COR-L47 (cell line): ENCODE measurements around the gene AVL9.
"Not testable (repeated sequence)": the region's sequence is repeated elsewhere in the genome, so short reads cannot be mapped to it uniquely, and the experiment has no call there.

Experiments used
- DNase-seq: peaks from one replicate; lab custom pipeline; 2025; lab: John Stamatoyannopoulos, UW

The AVL9 gene

DNA sequence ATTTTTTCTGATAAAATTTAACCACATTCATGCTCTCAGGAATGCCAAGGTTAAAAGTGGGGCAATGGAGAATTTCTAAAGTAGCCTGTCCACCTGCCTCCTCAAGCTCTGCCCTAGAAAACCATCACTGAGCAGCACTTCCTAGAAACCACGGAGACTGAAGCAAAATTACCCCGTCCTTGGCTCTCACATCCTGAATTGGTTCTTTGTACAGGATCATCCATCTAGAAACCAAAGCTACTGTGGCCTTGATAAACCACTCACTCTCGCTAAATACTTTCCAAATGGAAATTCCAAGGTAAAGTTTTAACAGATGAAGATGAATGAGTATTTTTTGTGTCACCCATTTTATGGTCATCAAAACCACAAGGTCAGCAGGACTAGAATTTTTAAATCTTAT lies 96.6 kb downstream of the AVL9 start:
- DNase-seq, result no peak

- no peak for DNase-seq
Observed at GRCh38 chr7:32592701-32593100, 97.4 kb downstream of the AVL9 start.

DNA sequence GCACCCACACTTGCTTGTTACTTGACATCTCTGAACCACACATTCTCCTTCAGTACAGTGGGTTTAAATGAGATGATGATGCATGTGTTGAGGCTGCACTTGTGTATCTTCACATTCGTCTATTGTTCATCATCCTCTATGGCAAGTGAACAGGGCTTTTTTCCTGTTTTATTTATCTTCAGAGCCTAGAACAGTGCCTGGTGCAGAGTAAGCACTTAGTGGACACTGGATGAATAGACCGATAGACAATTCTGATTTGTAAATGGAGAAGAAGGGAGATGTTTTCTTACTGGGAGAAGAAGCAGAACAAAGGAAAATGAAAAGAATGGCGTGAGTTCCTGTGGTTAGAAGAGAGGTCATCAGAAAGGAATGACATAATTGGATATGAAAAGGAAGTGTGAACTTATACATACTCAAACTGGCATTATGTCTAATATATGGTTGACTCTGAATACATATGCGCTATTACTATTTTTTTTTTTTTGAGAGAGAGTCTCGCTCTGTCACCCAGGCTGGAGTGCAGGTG lies 99.7 kb downstream of the AVL9 start:
- no peak for DNase-seq

DNA sequence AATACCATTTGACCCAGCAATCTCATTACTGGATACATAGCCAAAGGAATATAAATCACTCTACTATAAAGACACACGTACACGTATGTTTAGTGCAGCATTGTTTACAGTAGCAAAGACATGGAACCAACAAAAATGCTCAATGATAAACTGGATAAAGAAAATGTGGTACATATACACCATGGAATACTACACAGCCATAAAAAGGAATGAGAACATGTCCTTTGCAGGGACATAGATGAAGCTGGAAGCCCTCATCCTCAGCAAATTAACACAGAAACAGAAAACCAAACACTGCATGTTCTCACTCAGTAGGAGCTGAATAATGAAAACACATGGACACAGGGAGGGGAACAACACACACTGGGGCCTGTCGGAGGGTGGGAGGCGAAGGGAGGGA lies 105.9 kb downstream of the AVL9 start:
- not testable (repeated sequence) for DNase-seq

DNA sequence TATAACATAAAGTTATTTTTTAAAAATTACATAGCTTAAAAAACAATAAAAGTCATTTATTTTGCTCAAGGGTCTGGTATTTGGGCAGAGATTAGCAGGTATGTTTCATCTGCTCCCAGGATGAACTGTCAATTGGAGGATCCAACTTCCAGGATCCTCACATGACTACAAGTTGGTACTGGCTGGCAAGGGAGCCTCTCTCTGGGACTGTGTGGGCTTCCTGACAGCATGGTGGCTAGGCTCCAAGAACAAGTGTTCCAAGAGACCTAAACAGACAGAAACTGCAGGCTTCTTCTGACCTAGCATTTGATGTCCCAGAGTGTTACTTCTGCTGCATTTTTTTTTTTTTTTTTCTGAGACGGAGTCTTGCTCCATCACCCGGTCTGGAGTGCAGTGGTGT lies 107.2 kb downstream of the AVL9 start:
- DNase-seq, result no peak

DNA sequence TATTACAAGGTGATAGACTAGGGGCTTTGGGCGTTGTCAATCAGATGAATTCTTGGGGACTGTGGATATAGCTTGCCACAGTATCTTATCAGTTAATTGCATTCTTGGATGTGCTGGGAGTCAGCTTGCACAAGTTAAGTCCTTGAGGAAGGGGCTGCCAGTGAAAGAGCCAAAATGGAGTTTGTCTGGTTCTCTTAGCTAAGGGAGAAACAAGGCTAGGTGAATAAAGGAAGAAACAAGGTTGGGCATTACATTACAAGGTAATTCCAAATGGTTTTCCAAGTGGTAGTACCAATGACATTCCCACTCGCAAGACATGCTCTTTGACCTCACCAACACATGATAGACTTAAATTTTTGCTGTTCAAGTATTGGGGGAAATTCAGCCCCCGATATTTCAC lies 108.2 kb downstream of the AVL9 start:
- not testable (repeated sequence) for DNase-seq

DNA sequence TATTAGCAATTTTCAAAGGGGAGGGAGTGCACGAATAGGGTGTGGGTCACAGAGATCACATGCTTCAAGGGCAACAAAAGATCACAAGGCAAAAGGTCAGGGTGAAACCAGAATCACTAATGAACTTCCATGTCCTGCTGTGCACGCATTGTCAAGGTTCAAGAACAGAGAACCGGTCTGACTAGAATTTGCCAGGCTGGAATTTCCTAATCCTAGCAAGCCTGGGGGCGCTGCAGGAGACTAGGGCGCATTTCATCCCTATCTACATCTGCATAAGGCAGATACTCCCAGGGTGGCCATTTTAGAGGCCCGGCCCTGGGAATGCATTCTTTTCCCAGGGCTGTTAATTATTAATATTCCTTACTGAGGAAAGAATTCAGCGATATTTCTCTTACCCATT lies 108.8 kb downstream of the AVL9 start:
- DNase-seq, result not testable (repeated sequence)

DNA sequence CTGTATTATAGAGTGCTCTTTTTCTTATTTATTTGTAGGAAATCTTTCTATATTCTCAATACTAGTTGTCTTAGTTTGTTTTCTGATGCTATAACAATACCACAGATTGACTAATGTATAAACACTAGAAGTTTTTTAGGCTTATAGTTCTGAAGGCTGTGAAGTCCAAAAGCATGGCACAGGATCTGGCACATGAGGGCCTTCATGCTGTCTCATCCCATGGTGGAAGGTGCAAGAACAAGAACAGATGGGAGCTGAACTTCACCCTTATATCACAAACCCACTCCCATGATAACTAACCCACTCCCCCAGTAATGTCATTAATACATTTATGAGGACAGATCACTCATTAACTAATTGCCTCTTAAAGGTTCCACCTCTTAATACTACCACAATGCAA lies 109.7 kb downstream of the AVL9 start:
- no peak for DNase-seq

GRCh38 chr7:32609463-32609862 lies 114.2 kb downstream of the AVL9 start:
- no peak for DNase-seq

- no peak for DNase-seq
Observed at GRCh38 chr7:32611201-32612099, 116.2 kb downstream of the AVL9 start.

- DNase-seq, result no peak
Observed at GRCh38 chr7:32616625-32617024, 121.3 kb downstream of the AVL9 start.

- DNase-seq, result no peak
Observed at GRCh38 chr7:32618470-32618869, 123.2 kb downstream of the AVL9 start.

DNA sequence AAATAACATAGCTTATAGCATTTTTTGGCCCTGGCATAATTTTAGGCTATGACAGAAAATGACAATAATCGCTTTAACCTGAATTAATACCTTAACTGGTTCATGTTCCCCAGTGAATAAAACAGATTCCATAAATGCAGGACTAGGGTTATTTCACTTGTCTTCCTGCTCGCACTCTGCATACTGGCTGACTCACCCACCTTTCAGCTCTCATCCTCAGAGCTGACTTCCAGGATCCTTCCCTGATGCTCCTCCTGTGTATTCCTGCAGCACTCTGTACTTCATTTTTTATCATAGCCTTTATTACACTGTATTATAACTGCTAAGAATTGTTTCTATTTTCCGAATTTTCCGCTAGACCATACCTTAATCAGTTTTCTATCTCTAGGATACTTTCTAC lies 123.7 kb downstream of the AVL9 start:
- no peak for DNase-seq

DNA sequence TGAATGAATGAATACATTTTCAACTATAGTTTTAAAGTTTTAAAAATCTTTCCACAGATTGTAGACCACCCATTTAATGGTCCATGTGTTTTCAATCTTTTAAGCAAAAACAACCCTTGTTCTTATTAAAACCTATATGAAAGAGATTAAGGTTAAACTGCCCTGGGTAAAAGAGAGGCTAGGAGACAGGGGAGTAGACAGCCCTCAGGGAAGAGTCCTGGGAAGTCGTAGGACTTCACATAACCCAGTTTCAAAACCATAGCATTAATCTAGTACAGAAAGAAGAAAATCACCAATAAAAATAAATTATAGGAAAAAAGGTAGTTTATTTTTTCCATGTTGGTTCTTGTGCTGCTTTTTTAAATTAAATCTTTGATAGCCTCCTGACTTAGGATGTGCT lies 124.1 kb downstream of the AVL9 start:
- not testable (repeated sequence) for DNase-seq

- no peak for DNase-seq
Observed at GRCh38 chr7:32631021-32631420, 135.7 kb downstream of the AVL9 start.

DNA sequence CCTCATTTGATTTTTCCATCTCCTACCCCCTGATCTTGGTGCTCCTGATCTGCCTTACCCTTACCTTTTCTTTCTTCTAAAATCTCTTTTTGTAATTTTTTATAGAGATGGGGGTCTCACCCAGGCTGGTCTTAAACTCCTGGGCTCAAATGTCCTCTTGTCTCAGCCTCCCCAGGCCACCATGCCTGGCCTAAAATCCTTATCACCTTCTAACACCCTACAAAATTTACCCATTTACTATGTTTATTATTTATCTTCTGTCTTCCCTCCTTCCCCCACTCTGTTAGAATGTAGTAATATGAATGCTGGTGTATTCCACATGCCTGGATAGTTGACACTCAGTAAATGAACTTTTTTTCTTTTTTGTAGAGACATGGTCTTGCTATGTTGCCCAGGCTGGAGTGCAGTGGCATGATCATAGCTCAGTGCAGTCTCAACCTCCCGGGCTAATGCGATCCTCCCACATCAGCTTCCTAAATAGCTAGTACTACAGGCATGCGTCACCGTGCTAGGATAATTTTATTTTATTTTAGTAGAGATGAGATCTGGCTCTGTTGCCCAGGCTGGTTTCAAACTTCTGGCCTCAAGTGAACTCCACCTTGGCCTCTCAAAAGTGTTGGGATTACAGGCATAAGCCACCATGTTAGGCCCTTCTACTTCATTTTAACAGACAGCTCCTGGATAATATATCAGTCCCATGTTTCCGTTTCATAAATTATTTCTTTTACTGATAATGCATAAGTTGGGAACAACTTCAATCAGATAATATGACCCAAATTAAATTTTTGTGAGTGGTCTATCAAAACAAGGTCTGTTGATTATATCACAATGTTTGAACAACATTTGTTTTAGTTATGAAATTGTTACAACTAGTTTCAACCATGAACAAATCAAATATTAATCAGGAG lies 136.6 kb downstream of the AVL9 start:
- DNase-seq, result not testable (repeated sequence)

- not testable (repeated sequence) for DNase-seq
Observed at GRCh38 chr7:32633446-32633845, 138.2 kb downstream of the AVL9 start.

DNA sequence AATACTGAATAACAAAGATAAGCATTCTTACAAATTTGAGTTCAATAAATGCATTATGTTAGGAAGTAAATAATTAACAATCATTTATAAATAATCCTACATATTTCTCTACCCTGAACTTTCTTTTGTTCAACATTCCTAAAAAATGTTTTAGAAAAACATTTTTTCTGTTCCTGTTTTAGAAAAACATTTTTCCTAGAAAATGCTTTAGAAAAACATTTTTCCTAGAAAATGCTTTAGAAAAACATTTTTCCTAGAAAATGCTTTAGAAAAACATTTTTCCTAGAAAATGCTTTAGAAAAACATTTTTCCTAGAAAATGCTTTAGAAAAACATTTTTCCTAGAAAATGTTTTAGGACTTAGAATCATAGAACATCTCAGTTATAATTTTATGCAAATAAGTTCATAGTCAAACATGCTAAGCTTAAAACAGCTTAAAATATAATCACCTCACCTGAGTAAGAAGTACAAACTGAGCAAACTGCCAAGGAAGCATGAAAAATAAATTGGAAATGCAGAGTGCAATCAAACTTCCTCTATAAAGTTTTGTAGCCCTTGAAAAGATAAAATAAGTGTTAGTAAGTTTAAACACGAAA lies 139.6 kb downstream of the AVL9 start:
- not testable (repeated sequence) for DNase-seq

GRCh38 chr7:32636725-32637462 lies 141.6 kb downstream of the AVL9 start:
- DNase-seq, result not testable (repeated sequence)

DNA sequence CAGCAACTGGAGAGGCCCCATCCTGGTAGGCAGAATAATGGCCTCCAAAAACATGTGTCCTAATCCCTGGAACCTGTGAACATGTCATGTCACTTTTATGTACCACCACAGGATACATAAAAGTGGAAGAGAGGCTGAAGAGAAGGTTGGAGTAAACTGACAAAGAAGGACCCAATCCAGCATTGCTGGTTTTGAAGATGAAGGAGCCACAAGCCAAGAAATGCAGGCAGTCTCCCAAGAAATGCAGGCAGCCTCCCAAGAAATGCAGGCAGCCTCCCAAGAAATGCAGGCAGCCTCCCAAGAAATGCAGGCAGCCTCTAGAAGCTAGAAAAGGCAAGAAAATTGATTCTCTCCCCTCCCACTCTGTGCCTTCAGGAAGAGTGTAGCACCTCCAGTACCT lies 142.3 kb downstream of the AVL9 start:
- DNase-seq, result not testable (repeated sequence)
